WERI-Rb-1 (cell line): ENCODE measurements around the gene COQ8B.

Experiments
- DNase-seq: peaks from one replicate; pipeline ENCODE4 v3.0.0-alpha.2; 2020
- H3K27ac ChIP-seq: fragments of 250-450 bp; sonication (Bioruptor Pico); 2 replicates; pipeline ENCODE4 v1.5.1; 2020; ENCODE audit warnings: mild to moderate bottlenecking, moderate library complexity
- H3K27me3 ChIP-seq: fragments of 250-450 bp; sonication (Bioruptor Pico); 2 replicates; pipeline ENCODE4 v1.5.1; 2021; ENCODE audit warnings: mild to moderate bottlenecking, low read depth, moderate library complexity; ENCODE audit not compliant: insufficient read depth, severe bottlenecking
- H3K36me3 ChIP-seq: fragments of 250-450 bp; sonication (Bioruptor Pico); 2 replicates; pipeline ENCODE4 v1.5.1; 2020; ENCODE audit warnings: mild to moderate bottlenecking, moderate library complexity
- H3K4me3 ChIP-seq: 2 replicates; pipeline ENCODE4 v1.5.1; 2011; ENCODE audit warnings: low read depth, mild to moderate bottlenecking, control low read depth, low read length
- H3K9me3 ChIP-seq: fragments of 250-450 bp; sonication (Bioruptor Pico); 2 replicates; pipeline ENCODE4 v1.5.1; 2021; ENCODE audit warnings: mild to moderate bottlenecking, moderate library complexity; ENCODE audit not compliant: severe bottlenecking
- TF ChIP-seq, protein P1 (sequence below): IDR thresholded peaks from 2 replicates; pipeline ENCODE4 v1.5.1; 2011; ENCODE audit warnings: low read depth, mild to moderate bottlenecking, control low read depth, inconsistent platforms, low read length

The COQ8B gene

DNA sequence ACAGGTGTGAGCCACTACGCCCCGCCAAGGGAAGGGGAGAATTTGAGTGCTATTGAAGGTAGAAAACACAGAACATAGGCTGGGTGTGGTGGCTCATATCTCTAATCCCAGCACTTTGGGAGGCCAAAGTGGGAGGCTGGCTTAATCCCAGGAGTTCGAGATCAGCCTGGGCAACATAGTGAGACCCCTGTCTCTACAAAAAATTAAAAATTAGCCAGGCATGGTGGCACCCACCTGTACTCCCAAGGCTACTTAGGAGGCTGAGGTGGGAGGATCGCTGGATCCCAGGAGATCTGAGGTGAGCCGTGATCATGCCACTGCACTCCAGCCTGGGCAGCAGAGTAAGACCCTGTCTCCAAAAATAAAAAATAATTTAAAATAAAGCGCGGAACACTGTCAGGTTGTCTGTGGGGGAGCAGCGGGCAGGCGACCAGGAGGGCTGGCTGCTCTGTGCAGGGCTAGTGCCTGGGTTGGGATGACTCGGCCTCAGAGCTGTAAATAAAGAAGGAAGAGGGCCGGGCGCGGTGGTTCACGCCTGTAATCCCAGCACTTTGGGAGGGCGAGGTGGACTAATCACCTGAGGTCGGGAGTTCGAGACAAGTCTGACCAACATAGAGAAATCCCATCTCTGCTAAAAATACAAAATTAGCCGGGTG, 74.5 kb downstream of the COQ8B start:
- no peaks in the 10 kb centered on the region for H3K36me3 ChIP-seq
- no peak overlapping the region for H3K4me3 ChIP-seq
- H3K27me3 ChIP-seq = no peaks in the 10 kb centered on the region
- H3K9me3 ChIP-seq = no peaks in the 10 kb centered on the region
- no peak overlapping the region for H3K27ac ChIP-seq
- DNase-seq = no peak
- TF ChIP-seq, protein P1, sequence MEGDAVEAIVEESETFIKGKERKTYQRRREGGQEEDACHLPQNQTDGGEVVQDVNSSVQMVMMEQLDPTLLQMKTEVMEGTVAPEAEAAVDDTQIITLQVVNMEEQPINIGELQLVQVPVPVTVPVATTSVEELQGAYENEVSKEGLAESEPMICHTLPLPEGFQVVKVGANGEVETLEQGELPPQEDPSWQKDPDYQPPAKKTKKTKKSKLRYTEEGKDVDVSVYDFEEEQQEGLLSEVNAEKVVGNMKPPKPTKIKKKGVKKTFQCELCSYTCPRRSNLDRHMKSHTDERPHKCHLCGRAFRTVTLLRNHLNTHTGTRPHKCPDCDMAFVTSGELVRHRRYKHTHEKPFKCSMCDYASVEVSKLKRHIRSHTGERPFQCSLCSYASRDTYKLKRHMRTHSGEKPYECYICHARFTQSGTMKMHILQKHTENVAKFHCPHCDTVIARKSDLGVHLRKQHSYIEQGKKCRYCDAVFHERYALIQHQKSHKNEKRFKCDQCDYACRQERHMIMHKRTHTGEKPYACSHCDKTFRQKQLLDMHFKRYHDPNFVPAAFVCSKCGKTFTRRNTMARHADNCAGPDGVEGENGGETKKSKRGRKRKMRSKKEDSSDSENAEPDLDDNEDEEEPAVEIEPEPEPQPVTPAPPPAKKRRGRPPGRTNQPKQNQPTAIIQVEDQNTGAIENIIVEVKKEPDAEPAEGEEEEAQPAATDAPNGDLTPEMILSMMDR = no peak
